Neural crest cell (in vitro differentiated cells): ENCODE data around the gene MAST4. TPM values are rescaled to one million over a fixed set of nuclear protein-coding genes. Genes with fewer than 3 reads are reported as not detected.

Experiments used
- DNase-seq: peaks from one replicate; pipeline ENCODE4 v3.0.0; 2021; ENCODE audit warnings: low read depth, mixed read lengths, low spot score
- H3K27ac Mint-ChIP-seq: one replicate; pipeline ENCODE4 v1.8.0; 2021; ENCODE audit warnings: mild to moderate bottlenecking, mixed read lengths; ENCODE audit not compliant: unreplicated experiment
- H3K27me3 Mint-ChIP-seq: 2 replicates; pipeline ENCODE4 v1.8.0; 2021; ENCODE audit warnings: low read depth, mild to moderate bottlenecking, mixed read lengths
- H3K36me3 Mint-ChIP-seq: 2 replicates; pipeline ENCODE4 v1.8.0; 2021; ENCODE audit warnings: low read depth, mild to moderate bottlenecking, mixed read lengths
- H3K4me1 Mint-ChIP-seq: 2 replicates; pipeline ENCODE4 v1.8.0; 2021; ENCODE audit warnings: mixed read lengths
- H3K4me3 Mint-ChIP-seq: one replicate; pipeline ENCODE4 v1.8.0; 2021; ENCODE audit warnings: mild to moderate bottlenecking, mixed read lengths
- H3K9me3 Mint-ChIP-seq: 2 replicates; pipeline ENCODE4 v1.8.0; 2021; ENCODE audit warnings: mixed read lengths
- CTCF ChIP-seq: fragments of 200-600 bp; sonication (generic); conservative IDR thresholded peaks from 2 replicates; pipeline ENCODE4 v1.5.0; 2021; ENCODE audit warnings: antibody characterized with exemption, mild to moderate bottlenecking
- total RNA-seq: library from RNA; stranded (reverse); gene quantifications from 2 replicates; pipeline ENCODE4 v1.2.1, GENCODE V29; 2021

MAST4 gene
- total RNA-seq, 1 donor from 2014 or later: 7.3 TPM

DNA sequence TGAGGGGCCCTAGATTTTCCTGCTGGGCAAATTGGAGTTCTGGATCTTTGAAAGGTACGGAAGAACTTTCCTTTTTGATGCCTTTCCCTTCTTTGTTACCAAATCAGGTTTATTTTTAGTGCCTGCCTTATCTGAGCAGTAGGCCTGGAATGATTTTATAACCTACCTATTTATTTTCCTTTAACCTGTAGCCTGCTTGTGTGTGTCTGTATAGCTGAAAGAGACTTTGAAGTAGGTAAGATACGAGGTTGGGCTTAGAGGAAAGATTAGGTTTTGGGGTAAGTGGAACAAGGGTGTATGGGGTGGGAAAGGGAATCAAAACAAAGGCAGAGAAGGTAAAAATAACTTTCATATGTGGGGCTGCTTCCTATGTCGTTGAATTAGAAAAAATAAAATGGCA, 389.2 kb downstream of the MAST4 start:
- no peaks in the 10 kb centered on the region for H3K27me3 Mint-ChIP-seq
- TF ChIP-seq CTCF: no peak
- no peak overlapping the region for H3K4me3 Mint-ChIP-seq
- peaks cover 4% of the 10 kb centered on the region for H3K4me1 Mint-ChIP-seq
- no peaks in the 10 kb centered on the region for H3K9me3 Mint-ChIP-seq
- H3K27ac Mint-ChIP-seq: no peak overlapping the region
- H3K36me3 Mint-ChIP-seq: no peaks in the 10 kb centered on the region
- DNase-seq: no peak

DNA sequence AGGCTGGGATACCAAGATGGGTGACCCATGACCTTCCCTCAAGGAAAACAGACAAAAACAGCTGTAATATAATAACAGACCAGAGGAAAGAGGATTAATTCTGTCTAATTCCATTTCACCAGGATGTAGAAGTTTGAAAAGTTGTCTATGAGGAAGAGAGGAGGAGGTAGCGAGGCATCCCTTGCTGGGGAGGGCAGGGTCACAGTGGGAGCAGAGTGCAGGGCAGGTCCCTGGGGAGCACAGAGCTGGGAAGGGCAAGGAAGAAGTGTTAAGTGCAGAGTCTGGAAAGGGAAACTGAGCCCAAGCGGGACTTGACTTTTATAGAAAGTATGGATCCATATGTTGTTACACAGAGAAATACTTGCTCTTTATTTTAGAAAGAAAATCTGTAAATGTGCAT, 389.8 kb downstream of the MAST4 start:
- H3K27me3 Mint-ChIP-seq: no peaks in the 10 kb centered on the region
- no peak overlapping the region for H3K27ac Mint-ChIP-seq
- H3K4me3 Mint-ChIP-seq: no peak overlapping the region
- no peak for TF ChIP-seq CTCF
- H3K4me1 Mint-ChIP-seq: peaks cover 4% of the 10 kb centered on the region
- H3K36me3 Mint-ChIP-seq: no peaks in the 10 kb centered on the region
- no peak for DNase-seq
- no peaks in the 10 kb centered on the region for H3K9me3 Mint-ChIP-seq

- Mint-ChIP-seq H3K4me3 (no peak overlapping the region), H3K9me3 (no peaks in the 10 kb centered on the region), H3K36me3 (no peaks in the 10 kb centered on the region), H3K27me3 (no peaks in the 10 kb centered on the region), H3K27ac (no peak overlapping the region), H3K4me1 (peaks cover 4% of the 10 kb centered on the region)
- no peak for TF ChIP-seq CTCF
- DNase-seq: no peak
These were observed 390.3 kb downstream of the MAST4 start for GRCh38 chr5:66986534-66986933.

DNA sequence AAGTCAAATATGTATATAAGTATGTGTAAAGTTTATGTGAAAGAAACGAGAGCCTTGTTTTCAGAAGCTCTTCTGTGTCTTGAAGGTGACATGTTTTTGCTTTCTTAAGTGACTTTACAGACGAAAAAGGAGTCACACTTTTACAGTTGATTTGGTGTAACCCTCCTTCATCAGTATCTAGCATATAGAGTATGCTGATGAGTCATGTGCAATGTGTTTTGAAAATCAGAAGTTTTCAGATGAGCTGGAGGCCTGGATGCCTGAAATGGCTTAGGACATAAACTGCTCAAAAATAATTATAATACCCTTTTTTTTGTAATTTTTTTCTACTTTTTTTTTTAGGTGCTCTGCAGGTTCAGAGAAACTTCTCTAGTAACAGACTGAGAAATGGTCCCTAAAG, 390.9 kb downstream of the MAST4 start:
- no peaks in the 10 kb centered on the region for H3K36me3 Mint-ChIP-seq
- no peak for DNase-seq
- peaks cover 4% of the 10 kb centered on the region for H3K4me1 Mint-ChIP-seq
- H3K9me3 Mint-ChIP-seq: no peaks in the 10 kb centered on the region
- no peak overlapping the region for H3K4me3 Mint-ChIP-seq
- no peaks in the 10 kb centered on the region for H3K27me3 Mint-ChIP-seq
- TF ChIP-seq CTCF: no peak
- no peak overlapping the region for H3K27ac Mint-ChIP-seq

DNA sequence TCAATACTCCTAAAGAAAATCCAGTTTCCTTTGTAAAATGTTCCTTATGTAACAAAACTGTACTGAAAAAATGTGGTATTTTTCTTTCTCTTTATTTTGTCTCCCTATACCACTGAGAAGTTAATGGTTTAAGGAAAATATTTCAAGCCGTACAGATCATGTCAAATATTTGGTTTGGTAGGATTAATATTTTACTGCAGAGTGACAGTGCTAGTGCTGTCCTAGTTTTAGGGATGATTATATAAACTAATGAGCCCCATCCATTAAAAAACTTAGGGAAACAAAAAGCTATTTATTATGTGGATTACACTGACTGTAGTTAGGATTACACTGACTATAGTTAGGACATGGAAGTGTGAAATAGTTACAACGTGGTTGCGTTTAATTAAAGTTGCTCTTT, 391.3 kb downstream of the MAST4 start:
- H3K36me3 Mint-ChIP-seq: no peaks in the 10 kb centered on the region
- no peak for TF ChIP-seq CTCF
- DNase-seq: no peak
- no peaks in the 10 kb centered on the region for H3K27me3 Mint-ChIP-seq
- no peaks in the 10 kb centered on the region for H3K9me3 Mint-ChIP-seq
- H3K4me3 Mint-ChIP-seq: no peak overlapping the region
- H3K27ac Mint-ChIP-seq: no peak overlapping the region
- peaks cover 4% of the 10 kb centered on the region for H3K4me1 Mint-ChIP-seq
